ENCODE measurements around the gene FCN2. TPM values are rescaled to one million over a fixed set of nuclear protein-coding genes. Genes with fewer than 3 reads are reported as not detected.

Gene FCN2
- total RNA-seq, 1 donor from 2014 or later, result not detected

- DNase-seq (ENCODE audit: low spot score), result no peak
- Mint-ChIP-seq H3K36me3 (ENCODE audit: low read depth, unreplicated experiment) (no peaks in the 10 kb centered on the region), H3K9me3 (ENCODE audit: unreplicated experiment) (no peaks in the 10 kb centered on the region), H3K4me3 (ENCODE audit: unreplicated experiment) (no peak within 1 kb of the TSS), H3K27ac (ENCODE audit: unreplicated experiment) (no peak within 1 kb of the TSS), H3K4me1 (ENCODE audit: unreplicated experiment) (no peaks in the 10 kb centered on the region), H3K27me3 (ENCODE audit: unreplicated experiment) (no peaks in the 10 kb centered on the region)
- TF ChIP-seq CTCF (IDR thresholded peaks at IDR 0.05; ENCODE audit: unreplicated experiment), result no peak
Measured at GRCh38 chr9:134917431-134918373, 37.1 kb downstream of the FCN2 start, which contains the start of gene FCN1. Gene FCN1, minus strand, starts transcription at chr9:134917912. Its CDS starts 41 bp downstream, at chr9:134917871.

- no peaks in the 10 kb centered on the region for H3K36me3 Mint-ChIP-seq (ENCODE audit: low read depth, unreplicated experiment)
- H3K27me3 Mint-ChIP-seq (ENCODE audit: unreplicated experiment), result no peaks in the 10 kb centered on the region
- no peak for TF ChIP-seq CTCF (IDR thresholded peaks at IDR 0.05; ENCODE audit: unreplicated experiment)
- H3K9me3 Mint-ChIP-seq (ENCODE audit: unreplicated experiment), result no peaks in the 10 kb centered on the region
- no peaks in the 10 kb centered on the region for H3K4me1 Mint-ChIP-seq (ENCODE audit: unreplicated experiment)
- no peak overlapping the region for H3K27ac Mint-ChIP-seq (ENCODE audit: unreplicated experiment)
- H3K4me3 Mint-ChIP-seq (ENCODE audit: unreplicated experiment), result no peak overlapping the region
- no peak for DNase-seq (ENCODE audit: low spot score)
Measured at GRCh38 chr9:134918646-134919045, 38.0 kb downstream of the FCN2 start.

DNA sequence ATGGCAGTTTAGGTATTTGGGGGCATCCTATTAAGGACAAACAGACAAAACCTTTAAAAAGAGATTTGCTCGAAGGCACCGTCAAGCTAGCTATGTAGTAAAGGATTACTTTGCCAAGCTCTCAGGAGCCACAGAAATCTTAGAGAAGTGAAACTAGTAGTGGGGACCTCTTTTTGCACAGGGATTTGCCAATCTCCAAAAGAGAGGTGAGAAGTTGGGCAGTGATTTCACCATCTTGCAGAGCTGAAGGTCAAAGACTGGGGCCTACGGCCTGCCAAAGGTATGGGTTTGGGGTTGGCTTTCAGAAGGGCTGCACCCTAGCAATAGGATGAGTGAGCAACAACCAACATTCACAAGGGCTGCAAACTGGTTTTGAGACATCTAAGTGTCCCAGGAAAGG lies 38.7 kb downstream of the FCN2 start:
- Mint-ChIP-seq H3K27ac (ENCODE audit: unreplicated experiment) (no peak overlapping the region), H3K27me3 (ENCODE audit: unreplicated experiment) (no peaks in the 10 kb centered on the region), H3K4me1 (ENCODE audit: unreplicated experiment) (no peaks in the 10 kb centered on the region), H3K9me3 (ENCODE audit: unreplicated experiment) (no peaks in the 10 kb centered on the region), H3K4me3 (ENCODE audit: unreplicated experiment) (no peak overlapping the region), H3K36me3 (ENCODE audit: low read depth, unreplicated experiment) (no peaks in the 10 kb centered on the region)
- no peak for TF ChIP-seq CTCF (IDR thresholded peaks at IDR 0.05; ENCODE audit: unreplicated experiment)
- no peak for DNase-seq (ENCODE audit: low spot score)

DNA sequence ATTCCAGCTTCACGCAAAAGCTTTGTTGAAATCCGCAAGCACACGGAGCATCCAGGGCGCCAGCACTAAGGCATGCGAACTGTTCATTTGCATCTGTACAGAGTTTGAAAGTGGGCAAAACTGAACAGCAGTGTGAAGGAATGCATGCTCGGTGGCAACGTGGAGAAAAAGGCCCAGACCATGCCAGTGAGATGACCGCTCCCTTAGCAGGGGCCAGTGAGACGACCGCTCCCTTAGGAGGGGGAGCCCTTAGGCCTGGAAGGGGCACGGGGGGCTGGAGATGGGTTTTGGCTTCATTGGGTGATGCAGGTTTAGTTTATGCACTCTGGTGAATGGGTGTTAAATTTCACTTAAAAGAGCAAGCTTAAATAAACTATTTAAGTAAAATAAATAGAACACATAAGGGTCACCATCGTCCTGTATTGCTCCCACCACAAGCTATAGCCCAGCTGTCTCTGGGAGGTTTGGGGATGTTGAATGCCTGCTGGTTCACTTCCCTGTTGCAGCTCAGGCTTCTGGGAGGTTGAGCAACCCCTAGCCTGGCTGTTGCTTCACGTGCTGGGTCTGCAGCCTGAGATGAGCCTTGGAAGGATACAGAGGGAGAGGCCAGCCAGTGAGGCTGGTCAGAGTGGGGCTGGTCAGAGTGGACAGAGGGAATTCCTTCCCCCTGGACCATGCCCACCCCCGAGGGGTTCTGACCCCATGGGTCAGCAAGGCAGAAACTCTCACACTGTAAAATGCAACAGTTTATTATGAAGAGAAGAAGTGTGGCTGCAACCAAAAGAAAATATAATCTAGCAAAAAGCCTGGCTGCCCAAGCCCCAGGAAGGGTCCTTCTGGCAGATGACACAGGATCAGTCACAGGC lies 41.7 kb downstream of the FCN2 start:
- Mint-ChIP-seq H3K4me1 (ENCODE audit: unreplicated experiment) (no peaks in the 10 kb centered on the region), H3K4me3 (ENCODE audit: unreplicated experiment) (no peak overlapping the region), H3K27me3 (ENCODE audit: unreplicated experiment) (no peaks in the 10 kb centered on the region), H3K36me3 (ENCODE audit: low read depth, unreplicated experiment) (no peaks in the 10 kb centered on the region), H3K9me3 (ENCODE audit: unreplicated experiment) (no peaks in the 10 kb centered on the region), H3K27ac (ENCODE audit: unreplicated experiment) (no peak overlapping the region)
- no peak for TF ChIP-seq CTCF (IDR thresholded peaks at IDR 0.05; ENCODE audit: unreplicated experiment)
- peak; percentile 0 for DNase-seq (ENCODE audit: low spot score)
